GM12878 (cell line): Measurements from ENCODE around the gene ANO8.

Source experiments
- CBX5 ChIP-seq: sonication (generic); IDR thresholded peaks from 2 replicates; pipeline ENCODE4 v1.6.1; 2016; ENCODE audit warnings: low read depth, moderate library complexity, mild to moderate bottlenecking, inconsistent platforms
- CREB1 ChIP-seq: IDR thresholded peaks from 2 replicates; pipeline ENCODE4 v1.6.1; 2012; ENCODE audit warnings: low read depth, mild to moderate bottlenecking, inconsistent platforms
- FOXM1 ChIP-seq: IDR thresholded peaks from 2 replicates; pipeline ENCODE4 v1.6.1; 2012; ENCODE audit warnings: low read depth, mild to moderate bottlenecking, inconsistent platforms, low read length, moderate library complexity
- NR2C1 ChIP-seq: fragments of 450-650 bp; IDR thresholded peaks from 2 replicates; pipeline ENCODE4 v1.6.1; 2017; ENCODE audit warnings: antibody characterized with exemption, mild to moderate bottlenecking, moderate library complexity
- POLR2A ChIP-seq: IDR thresholded peaks from 2 replicates; pipeline ENCODE4 v1.6.1; 2011; ENCODE audit warnings: low read depth, mild to moderate bottlenecking, low read length
- RCOR1 ChIP-seq: conservative IDR thresholded peaks from 2 replicates; pipeline ENCODE4 v1.6.1; 2012; ENCODE audit warnings: low read depth, low read length, improper control_type of control experiment
- SP1 ChIP-seq: IDR thresholded peaks from one replicate; pipeline ENCODE4 v1.6.1; 2011; ENCODE audit warnings: low read depth, low read length
- TBL1XR1 ChIP-seq: IDR thresholded peaks from 2 replicates; pipeline ENCODE4 v1.6.1; 2012; ENCODE audit warnings: low read depth, low read length, improper control_type of control experiment
- YY1 ChIP-seq: IDR thresholded peaks from 2 replicates; pipeline ENCODE4 v1.6.1; 2011; ENCODE audit warnings: low read depth, mild to moderate bottlenecking, low read length
- TF ChIP-seq, protein P1 (sequence below), 3 experiments: IDR thresholded peaks in 2 of 3; conservative IDR thresholded peaks in 1 of 3; 2 replicates each; pipeline ENCODE4 v1.5.1; 2011; ENCODE audit warnings: low read depth in 3 of 3, low read length in 3 of 3, mild to moderate bottlenecking in 3 of 3, control low read depth in 2 of 3, moderate library complexity in 2 of 3, inconsistent platforms in 1 of 3, mixed read lengths in 1 of 3; ENCODE audit not compliant: control insufficient read depth in 2 of 3, insufficient read depth in 1 of 3; ENCODE audit errors: extremely low read depth in 1 of 3
- TF ChIP-seq, protein P2 (sequence below): fragments of 450-650 bp; IDR thresholded peaks from 2 replicates; pipeline ENCODE4 v1.6.1; 2017; ENCODE audit warnings: borderline replicate concordance

DNA sequence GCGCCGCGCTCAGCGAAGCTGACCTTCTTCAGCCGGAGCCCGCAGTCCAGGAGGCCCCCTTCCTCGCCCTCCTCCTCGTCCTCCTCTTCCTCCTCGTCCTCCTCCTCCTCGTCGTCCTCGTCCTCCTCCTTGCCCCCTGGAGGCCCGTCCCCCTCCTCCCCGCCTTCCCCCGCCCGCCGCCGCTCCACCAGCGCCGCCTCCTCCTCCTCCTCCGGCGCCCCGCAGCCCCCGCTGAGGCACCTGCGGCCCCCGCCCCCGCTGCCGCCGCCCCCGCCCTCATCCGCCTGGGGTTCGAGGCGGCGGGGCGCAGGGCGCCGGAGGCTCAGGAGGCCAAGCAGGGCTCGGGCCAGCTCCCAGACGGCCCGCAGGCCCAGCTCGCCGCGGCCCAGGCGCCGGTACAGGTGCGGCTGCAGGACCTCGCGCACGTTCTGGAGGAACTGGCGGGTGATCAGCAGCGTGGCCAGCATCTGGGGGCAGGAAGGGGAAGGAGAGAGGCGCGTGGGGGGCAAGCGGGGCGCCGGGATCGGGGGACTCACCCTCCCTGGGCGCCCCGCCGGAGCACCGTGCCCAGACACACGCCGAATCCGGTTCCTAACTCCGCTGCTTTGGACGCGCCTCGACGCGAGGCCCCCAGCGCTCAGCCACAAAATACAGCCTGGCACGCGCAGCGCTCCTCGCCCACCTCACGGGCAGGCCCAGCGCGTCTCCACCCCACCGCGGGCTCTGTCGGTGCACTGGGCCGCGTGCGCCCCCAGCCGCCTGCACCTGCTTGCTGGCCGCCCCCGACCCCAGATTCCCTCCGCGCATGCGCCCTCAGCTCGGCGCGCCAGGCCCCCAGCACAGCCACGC, 5.9 kb downstream of the ANO8 start:
- TF ChIP-seq, protein P1, sequence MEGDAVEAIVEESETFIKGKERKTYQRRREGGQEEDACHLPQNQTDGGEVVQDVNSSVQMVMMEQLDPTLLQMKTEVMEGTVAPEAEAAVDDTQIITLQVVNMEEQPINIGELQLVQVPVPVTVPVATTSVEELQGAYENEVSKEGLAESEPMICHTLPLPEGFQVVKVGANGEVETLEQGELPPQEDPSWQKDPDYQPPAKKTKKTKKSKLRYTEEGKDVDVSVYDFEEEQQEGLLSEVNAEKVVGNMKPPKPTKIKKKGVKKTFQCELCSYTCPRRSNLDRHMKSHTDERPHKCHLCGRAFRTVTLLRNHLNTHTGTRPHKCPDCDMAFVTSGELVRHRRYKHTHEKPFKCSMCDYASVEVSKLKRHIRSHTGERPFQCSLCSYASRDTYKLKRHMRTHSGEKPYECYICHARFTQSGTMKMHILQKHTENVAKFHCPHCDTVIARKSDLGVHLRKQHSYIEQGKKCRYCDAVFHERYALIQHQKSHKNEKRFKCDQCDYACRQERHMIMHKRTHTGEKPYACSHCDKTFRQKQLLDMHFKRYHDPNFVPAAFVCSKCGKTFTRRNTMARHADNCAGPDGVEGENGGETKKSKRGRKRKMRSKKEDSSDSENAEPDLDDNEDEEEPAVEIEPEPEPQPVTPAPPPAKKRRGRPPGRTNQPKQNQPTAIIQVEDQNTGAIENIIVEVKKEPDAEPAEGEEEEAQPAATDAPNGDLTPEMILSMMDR (IDR thresholded peaks at IDR 0.05 in 2 of 3, conservative IDR thresholded peaks at IDR 0.05 in 1 of 3; ENCODE audit: control insufficient read depth in 2 of 3, extremely low read depth in 1 of 3, insufficient read depth in 1 of 3, low read depth in 3 of 3, low read length in 3 of 3): no peak
- TF ChIP-seq YY1 (no peak), NR2C1 (no peak), SP1 (no peak), CREB1 (no peak), CBX5 (no peak), RCOR1 (no peak), POLR2A (no peak), FOXM1 (no peak), TBL1XR1 (no peak)
- TF ChIP-seq, protein P2, sequence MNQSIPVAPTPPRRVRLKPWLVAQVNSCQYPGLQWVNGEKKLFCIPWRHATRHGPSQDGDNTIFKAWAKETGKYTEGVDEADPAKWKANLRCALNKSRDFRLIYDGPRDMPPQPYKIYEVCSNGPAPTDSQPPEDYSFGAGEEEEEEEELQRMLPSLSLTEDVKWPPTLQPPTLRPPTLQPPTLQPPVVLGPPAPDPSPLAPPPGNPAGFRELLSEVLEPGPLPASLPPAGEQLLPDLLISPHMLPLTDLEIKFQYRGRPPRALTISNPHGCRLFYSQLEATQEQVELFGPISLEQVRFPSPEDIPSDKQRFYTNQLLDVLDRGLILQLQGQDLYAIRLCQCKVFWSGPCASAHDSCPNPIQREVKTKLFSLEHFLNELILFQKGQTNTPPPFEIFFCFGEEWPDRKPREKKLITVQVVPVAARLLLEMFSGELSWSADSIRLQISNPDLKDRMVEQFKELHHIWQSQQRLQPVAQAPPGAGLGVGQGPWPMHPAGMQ: no peak
